ENCODE measurements around the gene SRPK1. TPM values are rescaled to one million over a fixed set of nuclear protein-coding genes. Genes with fewer than 3 reads are reported as not detected.

SRPK1 gene
- total and polyA plus RNA-seq, 4 donors: 9.6 to 78.9 (median 23.6) TPM

DNA sequence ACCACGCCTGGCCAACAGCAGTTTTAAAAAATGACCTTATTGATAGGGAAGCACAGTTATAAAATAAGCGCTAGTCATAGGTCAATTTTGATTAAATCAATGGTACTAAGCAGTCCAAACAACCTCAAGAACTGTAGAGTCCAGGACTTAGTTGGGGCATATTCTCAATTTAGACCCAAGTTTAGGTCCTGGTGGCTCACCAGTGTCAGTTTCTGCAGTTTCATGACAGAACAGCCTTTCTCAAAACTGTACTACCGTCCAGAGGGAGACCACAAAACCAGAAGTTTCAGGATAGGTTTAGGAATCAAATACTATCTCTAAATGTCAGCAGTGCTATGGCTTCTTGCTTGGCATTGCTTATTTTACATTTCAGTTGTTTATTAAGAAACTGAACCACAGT is 76.6 kb downstream of the SRPK1 start:
- WGBS, 2 donors: 80 to 89% methylated on average over 3 of the region's 3 CpGs
- TF ChIP-seq CTCF (IDR thresholded peaks at IDR 0.05; ENCODE audit: control extremely low read depth, extremely low read depth): no peak
- Histone ChIP-seq H3K4me3 (no peak overlapping the region), H3K4me1 (ENCODE audit: control insufficient read depth in 5 of 5, insufficient read depth in 5 of 5, low read length in 5 of 5) (no peaks in the 10 kb centered on the region), H3K9me3 (ENCODE audit: control insufficient read depth in 4 of 4, insufficient read depth in 3 of 4, low read length in 3 of 4) (no peaks in the 10 kb centered on the region), H3K36me3 (ENCODE audit: control insufficient read depth in 4 of 4, insufficient read depth in 4 of 4, low read length in 4 of 4) (peaks cover 2 to 9% (median 3%) of the 10 kb centered on the region in 4 donors), H3K9ac (ENCODE audit: insufficient read depth in 1 of 2, low read length in 2 of 2) (no peak overlapping the region), H3K27me3 (ENCODE audit: control insufficient read depth in 3 of 3, insufficient read depth in 3 of 3, low read length in 2 of 3) (no peaks in the 10 kb centered on the region), H3K27ac (ENCODE audit: low read depth in 1 of 2, low read length in 1 of 2) (no peak overlapping the region)
- ATAC-seq (ENCODE audit: insufficient read depth, low FRiP score) (no peak), DNase-seq (no peak)

- 82 to 91% methylated on average over 3 of the region's 3 CpGs for WGBS, 2 donors
- no peak for TF ChIP-seq CTCF (IDR thresholded peaks at IDR 0.05; ENCODE audit: control extremely low read depth, extremely low read depth)
- Histone ChIP-seq H3K27ac (ENCODE audit: low read depth in 1 of 2, low read length in 1 of 2) (no peak overlapping the region), H3K4me1 (ENCODE audit: control insufficient read depth in 5 of 5, insufficient read depth in 5 of 5, low read length in 5 of 5) (no peaks in the 10 kb centered on the region), H3K36me3 (ENCODE audit: control insufficient read depth in 4 of 4, insufficient read depth in 4 of 4, low read length in 4 of 4) (peaks cover 0 to 11% (median 5%) of the 10 kb centered on the region in 4 donors), H3K27me3 (ENCODE audit: control insufficient read depth in 3 of 3, insufficient read depth in 3 of 3, low read length in 2 of 3) (no peaks in the 10 kb centered on the region), H3K9ac (ENCODE audit: insufficient read depth in 1 of 2, low read length in 2 of 2) (no peak overlapping the region), H3K4me3 (no peak overlapping the region), H3K9me3 (ENCODE audit: control insufficient read depth in 4 of 4, insufficient read depth in 3 of 4, low read length in 3 of 4) (no peaks in the 10 kb centered on the region)
- ATAC-seq (ENCODE audit: insufficient read depth, low FRiP score) (no peak), DNase-seq (no peak)
Measured at GRCh38 chr6:35842381-35842780, 78.5 kb downstream of the SRPK1 start.

DNA sequence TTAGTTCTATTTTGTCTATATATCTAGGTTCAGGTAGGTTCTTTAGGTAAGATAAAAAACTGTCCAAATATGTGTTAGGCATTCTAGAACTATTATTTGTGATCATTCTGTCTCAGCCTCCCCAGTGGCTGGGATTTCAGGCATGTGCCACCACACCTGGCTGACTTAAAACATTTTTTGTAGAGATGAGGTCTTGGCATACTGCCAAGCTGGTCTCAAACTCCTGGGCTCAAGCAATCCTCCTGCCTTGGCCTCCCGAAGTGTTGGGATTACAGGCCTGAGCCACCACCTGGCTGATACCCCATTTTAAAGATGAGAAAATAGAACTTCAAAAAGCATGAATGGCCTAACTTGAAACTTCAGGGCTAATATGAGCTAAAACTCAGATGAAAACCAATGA is 81.9 kb downstream of the SRPK1 start:
- Histone ChIP-seq H3K4me3 (no peak overlapping the region), H3K9me3 (ENCODE audit: control insufficient read depth in 4 of 4, insufficient read depth in 3 of 4, low read length in 3 of 4) (no peaks in the 10 kb centered on the region), H3K9ac (ENCODE audit: insufficient read depth in 1 of 2, low read length in 2 of 2) (no peak overlapping the region), H3K4me1 (ENCODE audit: control insufficient read depth in 5 of 5, insufficient read depth in 5 of 5, low read length in 5 of 5) (no peaks in the 10 kb centered on the region), H3K27ac (ENCODE audit: low read depth in 1 of 2, low read length in 1 of 2) (no peak overlapping the region), H3K36me3 (ENCODE audit: control insufficient read depth in 4 of 4, insufficient read depth in 4 of 4, low read length in 4 of 4) (peaks cover 0 to 19% (median 7%) of the 10 kb centered on the region in 4 donors), H3K27me3 (ENCODE audit: control insufficient read depth in 3 of 3, insufficient read depth in 3 of 3, low read length in 2 of 3) (no peaks in the 10 kb centered on the region)
- ATAC-seq (ENCODE audit: insufficient read depth, low FRiP score): no peak
- no peak for TF ChIP-seq CTCF (IDR thresholded peaks at IDR 0.05; ENCODE audit: control extremely low read depth, extremely low read depth)
- no peak for DNase-seq
- WGBS, 2 donors: 58 to 60% methylated on average over 1 of the region's 1 CpG

GRCh38 chr6:35833536-35833935 is 87.4 kb downstream of the SRPK1 start:
- TF ChIP-seq CTCF (IDR thresholded peaks at IDR 0.05; ENCODE audit: control extremely low read depth, extremely low read depth): no peak
- Histone ChIP-seq H3K9ac (ENCODE audit: insufficient read depth in 1 of 2, low read length in 2 of 2) (no peak overlapping the region), H3K36me3 (ENCODE audit: control insufficient read depth in 4 of 4, insufficient read depth in 4 of 4, low read length in 4 of 4) (peaks cover 2 to 15% (median 6%) of the 10 kb centered on the region in 4 donors), H3K27me3 (ENCODE audit: control insufficient read depth in 3 of 3, insufficient read depth in 3 of 3, low read length in 2 of 3) (no peaks in the 10 kb centered on the region), H3K4me3 (no peak overlapping the region), H3K9me3 (ENCODE audit: control insufficient read depth in 4 of 4, insufficient read depth in 3 of 4, low read length in 3 of 4) (no peaks in the 10 kb centered on the region), H3K27ac (ENCODE audit: low read depth in 1 of 2, low read length in 1 of 2) (no peak overlapping the region), H3K4me1 (ENCODE audit: control insufficient read depth in 5 of 5, insufficient read depth in 5 of 5, low read length in 5 of 5) (no peaks in the 10 kb centered on the region)
- ATAC-seq (ENCODE audit: insufficient read depth, low FRiP score): no peak
- 41 to 79% methylated on average over 7 of the region's 7 CpGs for WGBS, 2 donors
- no peak for DNase-seq

Data from lung (tissue), 12 donors.